HCT116 (cell line): Measurements from ENCODE around the gene POU2F3. TPM values are rescaled to one million over a fixed set of nuclear protein-coding genes. Genes with fewer than 3 reads are reported as not detected.
A peak's percentile ranks its signal among the peaks of the same experiment; 100 is the strongest.

ENCODE experiments used
- ATAC-seq: fragments of 200-7000 bp; cut with Tn5 transposase; 2 replicates; pipeline ENCODE4 v1.9.1; 2020; ENCODE audit warnings: mild to moderate bottlenecking, moderate library complexity
- BruUV-seq: library from RNA; stranded (reverse); fragments of 400-500 nt; replicated peaks from 2 replicates; lab custom pipeline; 2021; lab: Mats Ljungman, UMichigan
- CTCF ChIA-PET: fragments of 300-600 bp; sonication (Branson Sonifier 250); formaldehyde crosslinking; loops from one replicate; lab custom pipeline; 2021; ENCODE audit warnings: antibody characterized with exemption; lab: Charles Lee
- POLR2A ChIA-PET: fragments of 300-600, 350-600 bp; sonication (Branson Sonifier 250); formaldehyde crosslinking; loops from one replicate; lab custom pipeline; 2021; ENCODE audit warnings: antibody characterized with exemption; lab: Charles Lee
- RAD21 ChIA-PET, 2 experiments: fragments of 300-600 bp; sonication (Branson Sonifier 250); formaldehyde crosslinking; loops; one replicate each; lab custom pipeline; 2023; ENCODE audit warnings: low total read pairs in 2 of 2; ENCODE audit not compliant: uncharacterized antibody in 2 of 2, unreplicated experiment in 2 of 2, low non-redundant PET in 1 of 2; lab: Charles Lee
- DNase-seq: peaks from one replicate; pipeline ENCODE4 v3.0.0-alpha.2; 2010; ENCODE audit warnings: low read depth, low spot score
- H2AFZ ChIP-seq: fragments of 200-600 bp; shearing (Covaris generic), sonication (generic); 2 replicates; pipeline ENCODE4 v1.6.1; 2017; ENCODE audit warnings: low read depth, mixed run types, mixed read lengths, antibody characterized with exemption, low read length; ENCODE audit not compliant: poor library complexity, severe bottlenecking
- H3K27ac ChIP-seq: 2 replicates; pipeline ENCODE4 v1.5.1; 2012; ENCODE audit warnings: low read depth, low read length
- H3K27me3 ChIP-seq: fragments of 200-600 bp; sonication (generic); 2 replicates; pipeline ENCODE4 v1.6.1; 2016; ENCODE audit warnings: mixed run types, low read length, mixed read lengths; ENCODE audit not compliant: insufficient read depth
- H3K36me3 ChIP-seq, 2 experiments: fragments of 200-500 bp in 1 of 2; fragments of 200-600 bp in 1 of 2; sonication (Bioruptor generic) in 1 of 2; sonication (generic) in 1 of 2; 2 replicates each; pipeline versions ENCODE4 v1.5.1 to v1.6.1; 2014 to 2016; ENCODE audit warnings: low read length in 2 of 2, inconsistent platforms in 1 of 2, mixed read lengths in 1 of 2, mixed run types in 1 of 2; ENCODE audit not compliant: insufficient read depth in 2 of 2, control insufficient read depth in 1 of 2
- H3K4me1 ChIP-seq, 2 experiments: fragments of 200-600 bp in 1 of 2; sonication (generic) in 1 of 2; 2 replicates each; pipeline versions ENCODE4 v1.5.1 to v1.6.1; 2012 to 2017; ENCODE audit warnings: low read length in 2 of 2, inconsistent platforms in 1 of 2, mild to moderate bottlenecking in 1 of 2, mixed read lengths in 1 of 2, mixed run types in 1 of 2, moderate library complexity in 1 of 2; ENCODE audit not compliant: insufficient read depth in 2 of 2, control insufficient read depth in 1 of 2
- H3K4me2 ChIP-seq: fragments of 200-600 bp; sonication (generic); 2 replicates; pipeline ENCODE4 v1.6.1; 2017; ENCODE audit warnings: mixed run types, low read length, mixed read lengths
- H3K4me3 ChIP-seq, 2 experiments: fragments of 200-600 bp in 1 of 2; sonication (generic) in 1 of 2; replicated peaks in 1 of 2; 2 replicates each; pipeline ENCODE4 v1.5.1; 2011 to 2016; ENCODE audit warnings: low read length in 2 of 2, control low read depth in 1 of 2, low read depth in 1 of 2, mild to moderate bottlenecking in 1 of 2, mixed read lengths in 1 of 2, mixed run types in 1 of 2
- H3K79me2 ChIP-seq: fragments of 200-600 bp; sonication (generic); 2 replicates; pipeline ENCODE4 v1.6.1; 2017; ENCODE audit warnings: mild to moderate bottlenecking, mixed run types, low read length, moderate library complexity, mixed read lengths; ENCODE audit not compliant: insufficient read depth
- H3K9ac ChIP-seq: fragments of 200-600 bp; sonication (generic); 2 replicates; pipeline ENCODE4 v1.6.1; 2016; ENCODE audit warnings: low read length, mixed read lengths
- H3K9me2 ChIP-seq: fragments of 200-600 bp; sonication (generic), shearing (Covaris generic); 2 replicates; pipeline ENCODE4 v1.6.1; 2017; ENCODE audit warnings: mixed run types, mild to moderate bottlenecking, moderate library complexity; ENCODE audit not compliant: insufficient read depth
- H3K9me3 ChIP-seq, 2 experiments: fragments of 200-500 bp in 1 of 2; fragments of 200-600 bp in 1 of 2; sonication (Bioruptor generic) in 1 of 2; sonication (generic) in 1 of 2; 2 replicates each; pipeline ENCODE4 v1.6.1; 2014 to 2017; ENCODE audit warnings: low read length in 2 of 2, mixed read lengths in 2 of 2, inconsistent platforms in 1 of 2, low read depth in 1 of 2, mild to moderate bottlenecking in 1 of 2, mixed run types in 1 of 2, moderate library complexity in 1 of 2; ENCODE audit not compliant: control insufficient read depth in 1 of 2, insufficient read depth in 1 of 2
- H4K20me1 ChIP-seq: fragments of 200-600 bp; sonication (generic), shearing (Covaris generic); 2 replicates; pipeline ENCODE4 v1.6.1; 2017; ENCODE audit warnings: mixed run types, mild to moderate bottlenecking, moderate library complexity; ENCODE audit not compliant: insufficient read depth
- EZH2 ChIP-seq: fragments of 200-600 bp; sonication (generic); IDR thresholded peaks from 2 replicates; pipeline ENCODE4 v1.6.1; 2017; ENCODE audit warnings: antibody characterized with exemption, mixed run types
- RAD21 ChIP-seq: IDR thresholded peaks from 2 replicates; pipeline ENCODE4 v1.6.1; 2012; ENCODE audit warnings: low read depth, mild to moderate bottlenecking
- intact Hi-C: fragments of 100-400 bp; cut with micrococcal nuclease; formaldehyde crosslinking; loops from 2 replicates; pipeline ENCODE4 v1.10.0; 2022
- total RNA-seq: library from RNA; stranded (reverse); gene quantifications from one replicate; pipeline ENCODE4 v1.2.1, GENCODE V29; 2021; ENCODE audit not compliant: unreplicated experiment
- TF ChIP-seq, protein P1 (sequence below), 3 experiments: fragments of 200-600 bp in 1 of 3; sonication (generic) in 1 of 3; IDR thresholded peaks in 2 of 3; conservative IDR thresholded peaks in 1 of 3; 2 replicates each; pipeline ENCODE4 v1.5.1; 2012 to 2017; ENCODE audit warnings: low read depth in 2 of 3, low read length in 2 of 3, antibody characterized with exemption in 1 of 3, borderline replicate concordance in 1 of 3, control low read depth in 1 of 3, mild to moderate bottlenecking in 1 of 3, mixed read lengths in 1 of 3, mixed run types in 1 of 3, moderate library complexity in 1 of 3; ENCODE audit not compliant: insufficient read depth in 1 of 3

POU2F3 gene
- total RNA-seq, 1 experiment from 2014 or later: 0.15 TPM

GRCh38 chr11:120235024-120235628 is 4.8 kb upstream of the POU2F3 start:
- H3K27me3 ChIP-seq: no peaks in the 10 kb centered on the region; the same call in 1 of the 2 replicates
- ChIA-PET CTCF (interaction anchor here (1.2 to 11.9 kb wide), 3 partner anchors 12 to 66 kb away, joined by 3 to 240 read pairs (median 4); no protein-coding TSS in a partner anchor), POLR2A (interaction anchor here (3.2 kb wide), 1 partner anchor 65 kb away, joined by 37 read pairs; no protein-coding TSS in a partner anchor), RAD21 (interaction anchor here (1.1 to 2.0 kb wide), 4 partner anchors 67 to 68 kb away, joined by 3 to 7 read pairs (median 4); no protein-coding TSS in a partner anchor)
- ATAC-seq (peak; percentile 92), DNase-seq (peak; percentile 64)
- BruUV-seq: no TSS peak
- TF ChIP-seq RAD21 (peak; percentile 98), EZH2 (no peak)
- TF ChIP-seq, protein P1, sequence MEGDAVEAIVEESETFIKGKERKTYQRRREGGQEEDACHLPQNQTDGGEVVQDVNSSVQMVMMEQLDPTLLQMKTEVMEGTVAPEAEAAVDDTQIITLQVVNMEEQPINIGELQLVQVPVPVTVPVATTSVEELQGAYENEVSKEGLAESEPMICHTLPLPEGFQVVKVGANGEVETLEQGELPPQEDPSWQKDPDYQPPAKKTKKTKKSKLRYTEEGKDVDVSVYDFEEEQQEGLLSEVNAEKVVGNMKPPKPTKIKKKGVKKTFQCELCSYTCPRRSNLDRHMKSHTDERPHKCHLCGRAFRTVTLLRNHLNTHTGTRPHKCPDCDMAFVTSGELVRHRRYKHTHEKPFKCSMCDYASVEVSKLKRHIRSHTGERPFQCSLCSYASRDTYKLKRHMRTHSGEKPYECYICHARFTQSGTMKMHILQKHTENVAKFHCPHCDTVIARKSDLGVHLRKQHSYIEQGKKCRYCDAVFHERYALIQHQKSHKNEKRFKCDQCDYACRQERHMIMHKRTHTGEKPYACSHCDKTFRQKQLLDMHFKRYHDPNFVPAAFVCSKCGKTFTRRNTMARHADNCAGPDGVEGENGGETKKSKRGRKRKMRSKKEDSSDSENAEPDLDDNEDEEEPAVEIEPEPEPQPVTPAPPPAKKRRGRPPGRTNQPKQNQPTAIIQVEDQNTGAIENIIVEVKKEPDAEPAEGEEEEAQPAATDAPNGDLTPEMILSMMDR (IDR thresholded peaks at IDR 0.05 in 2 of 3, conservative IDR thresholded peaks at IDR 0.05 in 1 of 3; ENCODE audit: borderline replicate concordance in 1 of 3, insufficient read depth in 1 of 3, low read depth in 2 of 3, low read length in 2 of 3): peak; percentile 93 to 97 (median 93)
- H3K4me2 ChIP-seq: no peak overlapping the region
- no peaks in the 10 kb centered on the region for H3K4me1 ChIP-seq
- no peak overlapping the region for H3K4me3 ChIP-seq
- intact Hi-C loops: loop anchor here (1.0 to 5.0 kb wide), 2 partner anchors 65 to 717 kb away; no protein-coding TSS in a partner anchor
- no peak overlapping the region for H3K9ac ChIP-seq
- no peaks in the 10 kb centered on the region for H3K9me2 ChIP-seq
- no peak overlapping the region for H2AFZ ChIP-seq
- no peaks in the 10 kb centered on the region for H3K9me3 ChIP-seq
- H4K20me1 ChIP-seq: no peaks in the 10 kb centered on the region
- no peaks in the 10 kb centered on the region for H3K79me2 ChIP-seq
- H3K27ac ChIP-seq: no peak overlapping the region
- H3K36me3 ChIP-seq: no peaks in the 10 kb centered on the region
